K562 (cell line): ENCODE measurements around the gene PGBD1. TPM values are rescaled to one million over a fixed set of nuclear protein-coding genes. Genes with fewer than 3 reads are reported as not detected.

Experiments
- ARID1B ChIP-seq: fragments of 450-650 bp; IDR thresholded peaks from 2 replicates; pipeline ENCODE4 v1.6.1; 2016; ENCODE audit warnings: antibody characterized with exemption, mild to moderate bottlenecking, inconsistent platforms
- CBX3 ChIP-seq, 2 experiments: IDR thresholded peaks; 1 replicate in 1 of 2; 2 replicates in 1 of 2; pipeline ENCODE4 v1.6.1; 2012; ENCODE audit warnings: inconsistent platforms in 2 of 2, low read length in 2 of 2, borderline replicate concordance in 1 of 2, control low read depth in 1 of 2
- CHD4 ChIP-seq: fragments of 200-600 bp; sonication (generic); IDR thresholded peaks from 3 replicates; pipeline ENCODE4 v1.6.1; 2012; ENCODE audit warnings: low read depth, mild to moderate bottlenecking, mixed read lengths, low read length, inconsistent platforms; ENCODE audit not compliant: insufficient read depth, insufficient replicate concordance, poor library complexity, severe bottlenecking
- ELK3 ChIP-seq: fragments of 450-650 bp; formaldehyde crosslinking; IDR thresholded peaks from 2 replicates; pipeline ENCODE4 v1.4.0; 2020; ENCODE audit warnings: mild to moderate bottlenecking
- ESRRB ChIP-seq: fragments of 250-450 bp; sonication (Bioruptor Pico); IDR thresholded peaks from 2 replicates; pipeline ENCODE4 v1.5.0; 2020; ENCODE audit warnings: mild to moderate bottlenecking, moderate library complexity, borderline replicate concordance
- GTF2B ChIP-seq: IDR thresholded peaks from 2 replicates; pipeline ENCODE4 v1.6.1; 2011; ENCODE audit not compliant: insufficient read length; ENCODE audit errors: extremely low read depth
- IFI16 ChIP-seq: fragments of 250-450 bp; sonication (Bioruptor Pico); IDR thresholded peaks from 2 replicates; pipeline ENCODE4 v2.1.2; 2022; ENCODE audit warnings: mild to moderate bottlenecking, inconsistent platforms
- KAT2B ChIP-seq: IDR thresholded peaks from one replicate; pipeline ENCODE4 v1.6.1; 2012; ENCODE audit warnings: low read depth, mild to moderate bottlenecking, control low read depth, inconsistent platforms, low read length, moderate library complexity
- L3MBTL2 ChIP-seq: fragments of 450-650 bp; IDR thresholded peaks from 2 replicates; pipeline ENCODE4 v1.6.1; 2016; ENCODE audit warnings: mild to moderate bottlenecking, moderate library complexity
- NCOA6 ChIP-seq: fragments of 450-650 bp; IDR thresholded peaks from 2 replicates; pipeline ENCODE4 v1.6.1; 2017; ENCODE audit warnings: mild to moderate bottlenecking
- NFE2 ChIP-seq: IDR thresholded peaks from 2 replicates; pipeline ENCODE4 v1.6.1; 2014; ENCODE audit warnings: antibody characterized with exemption, low read depth
- PCBP2 ChIP-seq: fragments of 200-400 bp; formaldehyde crosslinking; IDR thresholded peaks from 2 replicates; pipeline ENCODE4 v1.6.1; 2018; ENCODE audit warnings: low read length, low read depth, mild to moderate bottlenecking, moderate library complexity; ENCODE audit not compliant: poor library complexity, severe bottlenecking
- POLR2B ChIP-seq: fragments of 450-650 bp; IDR thresholded peaks from 2 replicates; pipeline ENCODE4 v1.6.1; 2018; ENCODE audit warnings: low read depth; ENCODE audit not compliant: partially characterized antibody
- RBM14 ChIP-seq: fragments of 200-400 bp; formaldehyde crosslinking; IDR thresholded peaks from 2 replicates; pipeline ENCODE4 v1.6.1; 2018; ENCODE audit warnings: low read depth, mild to moderate bottlenecking, low read length, moderate library complexity, borderline replicate concordance; ENCODE audit not compliant: insufficient read depth
- RBM15 ChIP-seq: fragments of 200-400 bp; formaldehyde crosslinking; IDR thresholded peaks from 2 replicates; pipeline ENCODE4 v1.6.1; 2018; ENCODE audit warnings: mild to moderate bottlenecking, low read length, moderate library complexity; ENCODE audit not compliant: insufficient read depth
- RBM25 ChIP-seq: fragments of 200-400 bp; formaldehyde crosslinking; IDR thresholded peaks from 2 replicates; pipeline ENCODE4 v1.6.1; 2018; ENCODE audit warnings: low read length, low read depth, moderate library complexity; ENCODE audit not compliant: severe bottlenecking
- RHOXF2B ChIP-seq: fragments of 250-450 bp; sonication (Bioruptor Pico); conservative IDR thresholded peaks from 2 replicates; pipeline ENCODE4 v1.5.1; 2021
- SIN3B ChIP-seq: fragments of 450-650 bp; IDR thresholded peaks from 2 replicates; pipeline ENCODE4 v1.6.1; 2017; ENCODE audit warnings: low read depth, mild to moderate bottlenecking, moderate library complexity
- SMARCA5 ChIP-seq: fragments of 450-650 bp; IDR thresholded peaks from 2 replicates; pipeline ENCODE4 v1.6.1; 2016
- SMARCC2 ChIP-seq: fragments of 450-650 bp; IDR thresholded peaks from 2 replicates; pipeline ENCODE4 v1.6.1; 2017; ENCODE audit warnings: antibody characterized with exemption, moderate library complexity, mild to moderate bottlenecking, low read depth
- SP1 ChIP-seq: sonication (generic); formaldehyde crosslinking; IDR thresholded peaks from 2 replicates; pipeline ENCODE4 v1.8.1; 2022; ENCODE audit warnings: mild to moderate bottlenecking, missing genetic modification reagents
- TBL1XR1 ChIP-seq, 2 experiments: IDR thresholded peaks; 2 replicates each; pipeline ENCODE4 v1.6.1; 2012; ENCODE audit warnings: improper control_type of control experiment in 2 of 2, low read length in 2 of 2, mild to moderate bottlenecking in 1 of 2
- ZBTB34 ChIP-seq: fragments of 250-450 bp; sonication (Bioruptor Pico); IDR thresholded peaks from 2 replicates; pipeline ENCODE4 v1.8.0; 2021; ENCODE audit warnings: mild to moderate bottlenecking, moderate library complexity
- ZNF431 ChIP-seq: sonication (generic); formaldehyde crosslinking; IDR thresholded peaks from 2 replicates; pipeline ENCODE4 v1.8.0; 2022; ENCODE audit warnings: mild to moderate bottlenecking, missing genetic modification reagents
- polyA plus RNA-seq, 8 experiments: library from polyadenylated mRNA; depleted of rRNA in 4 of 8; stranded (reverse) in 5 of 8; unstranded in 3 of 8; fragments of >200 nt; fragmentation: Nextera tagmentation in 2 of 8; fragmentation: Illumina TruSeq in 1 of 8; extraction: Ambion mirVana in 2 of 8; extraction: Trizol in 1 of 8; gene quantifications; 2 replicates each; pipeline versions ENCODE4 v1.2.1 to v1.2.3, GENCODE V29; 2011 to 2014; ENCODE audit warnings: inconsistent platforms in 1 of 8, missing spikeins in 1 of 8
- total RNA-seq, 7 experiments: library from RNA; depleted of rRNA in 6 of 7; stranded (reverse); fragments of >200 nt in 6 of 7; fragmentation: Illumina TruSeq in 2 of 7; extraction: Trizol in 2 of 7; gene quantifications; 2 replicates each; pipeline versions ENCODE4 v1.2.1 to v1.2.3, GENCODE V29; 2011 to 2021; ENCODE audit warnings: low replicate concordance in 1 of 7
- TF ChIP-seq, protein P1 (sequence below): fragments of 450-650 bp; formaldehyde crosslinking; IDR thresholded peaks from 2 replicates; pipeline ENCODE4 v1.4.0; 2020; ENCODE audit warnings: mild to moderate bottlenecking, mixed read lengths

PGBD1 gene
- total and polyA plus RNA-seq, 9 of the 15 experiments (the other 6 are each of a cell fraction or from before 2014, with no cell fraction given): 3.3 to 9.0 (median 7.3) TPM

DNA sequence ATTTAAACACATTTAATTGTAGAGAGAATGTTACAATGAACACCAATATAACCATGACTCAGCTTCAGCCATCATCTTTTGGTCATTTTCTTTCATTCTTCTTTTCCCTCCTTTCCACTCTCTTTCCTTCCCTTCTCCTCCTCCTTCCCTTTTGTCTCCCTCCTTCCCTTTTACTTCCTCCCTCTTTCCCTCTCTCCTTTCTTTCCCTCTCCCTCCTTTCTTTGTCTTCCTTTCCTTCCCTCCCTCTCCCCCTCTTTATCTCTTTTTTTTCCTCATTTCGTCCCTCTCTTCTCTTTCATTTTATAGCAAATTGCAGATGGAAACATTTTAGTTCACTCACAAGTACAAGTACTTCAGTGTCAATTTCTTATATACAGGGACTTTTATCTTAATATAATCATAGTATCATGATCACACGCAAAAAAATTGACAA, 70.1 kb downstream of the PGBD1 start (continued):
- no peak for TF ChIP-seq RBM14
- no peak for TF ChIP-seq CBX3 (IDR thresholded peaks at IDR 0.05; ENCODE audit: borderline replicate concordance in 1 of 2, low read length in 2 of 2)
- TF ChIP-seq CHD4: no peak
- TF ChIP-seq ELK3 (CRISPR knock-in tag): no peak
- TF ChIP-seq ZNF431 (CRISPR knock-in tag): no peak
- no peak for TF ChIP-seq ESRRB (CRISPR knock-in tag)
- TF ChIP-seq IFI16 (CRISPR knock-in tag): no peak
- no peak for TF ChIP-seq RBM15
- no peak for TF ChIP-seq TBL1XR1 (IDR thresholded peaks at IDR 0.05; ENCODE audit: low read length in 2 of 2)
- TF ChIP-seq SIN3B: no peak
- TF ChIP-seq, protein P1, sequence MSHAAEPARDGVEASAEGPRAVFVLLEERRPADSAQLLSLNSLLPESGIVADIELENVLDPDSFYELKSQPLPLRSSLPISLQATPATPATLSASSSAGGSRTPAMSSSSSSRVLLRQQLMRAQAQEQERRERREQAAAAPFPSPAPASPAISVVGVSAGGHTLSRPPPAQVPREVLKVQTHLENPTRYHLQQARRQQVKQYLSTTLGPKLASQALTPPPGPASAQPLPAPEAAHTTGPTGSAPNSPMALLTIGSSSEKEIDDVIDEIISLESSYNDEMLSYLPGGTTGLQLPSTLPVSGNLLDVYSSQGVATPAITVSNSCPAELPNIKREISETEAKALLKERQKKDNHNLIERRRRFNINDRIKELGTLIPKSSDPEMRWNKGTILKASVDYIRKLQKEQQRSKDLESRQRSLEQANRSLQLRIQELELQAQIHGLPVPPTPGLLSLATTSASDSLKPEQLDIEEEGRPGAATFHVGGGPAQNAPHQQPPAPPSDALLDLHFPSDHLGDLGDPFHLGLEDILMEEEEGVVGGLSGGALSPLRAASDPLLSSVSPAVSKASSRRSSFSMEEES (CRISPR knock-in tag): no peak
- no peak for TF ChIP-seq L3MBTL2
- peak; percentile 57; the same call in 1 of the 2 replicates for TF ChIP-seq SMARCC2
- TF ChIP-seq NFE2: peak; percentile 74
- no peak for TF ChIP-seq RHOXF2B
- TF ChIP-seq ARID1B: peak; percentile 75
- TF ChIP-seq PCBP2: peak; percentile 99
- TF ChIP-seq RBM25: no peak
- no peak for TF ChIP-seq SP1 (CRISPR knock-in tag)
- TF ChIP-seq POLR2B: peak; percentile 53
- TF ChIP-seq KAT2B: no peak
- TF ChIP-seq SMARCA5: peak; percentile 89
- no peak for TF ChIP-seq GTF2B
- TF ChIP-seq ZBTB34 (CRISPR knock-in tag): no peak
- TF ChIP-seq NCOA6: no peak
